Measurements from ENCODE around the gene PPP2R3B.

- no peak for TF ChIP-seq EZH2 (IDR thresholded peaks at IDR 0.05; ENCODE audit: borderline replicate concordance, insufficient read depth, low read depth, low read length, poor library complexity, severe bottlenecking)
- TF ChIP-seq CTCF (IDR thresholded peaks at IDR 0.05), result no peak
These were observed 46.6 kb downstream of the PPP2R3B start for GRCh38 chrX:340121-340520.
